ENCODE measurements around the gene MRPL39.

DNA sequence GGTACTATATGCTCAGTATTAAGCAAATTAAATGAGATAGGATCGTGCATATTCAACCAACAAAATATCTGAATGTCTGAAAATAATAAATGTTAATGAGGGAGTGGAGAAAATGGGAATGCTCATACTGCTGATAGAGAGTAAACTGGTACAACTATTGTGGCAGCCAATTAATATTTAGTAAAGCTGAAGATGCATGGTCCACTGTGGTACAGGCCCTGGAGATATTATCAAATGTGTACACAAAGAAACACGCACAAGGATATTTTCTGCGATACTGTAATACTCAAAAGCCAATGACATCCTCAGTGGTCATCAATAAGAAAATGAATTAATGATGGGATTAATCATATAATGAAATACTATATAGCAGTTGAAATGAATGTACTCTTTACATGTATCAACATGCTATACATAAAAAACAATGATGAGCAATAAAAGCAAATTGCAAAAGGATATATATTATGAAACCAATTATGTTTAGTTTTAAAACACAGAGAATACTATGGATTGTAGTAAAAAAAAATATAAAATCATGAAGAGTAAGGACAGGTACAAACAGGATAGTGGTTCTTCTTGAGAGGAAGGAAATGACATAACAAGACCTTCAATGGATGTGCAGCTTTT lies 25.0 kb downstream of the MRPL39 start:
- no peak for TF ChIP-seq CTCF (conservative IDR thresholded peaks at IDR 0.05 in 1 of 2, IDR thresholded peaks at IDR 0.05 in 1 of 2; ENCODE audit: extremely low read depth in 1 of 2, insufficient read depth in 1 of 2, low read depth in 1 of 2, low read length in 2 of 2)
- TF ChIP-seq EZH2 (IDR thresholded peaks at IDR 0.05; ENCODE audit: borderline replicate concordance, low read length) = no peak

All from mammary epithelial cell (primary cell).